RPMI7951 (cell line): ENCODE data around the gene CLEC16A. TPM values are rescaled to one million over a fixed set of nuclear protein-coding genes. Genes with fewer than 3 reads are reported as not detected.
"Not testable (repeated sequence)": the region's sequence is repeated elsewhere in the genome, so short reads cannot be mapped to it uniquely, and the experiment has no call there.

Experiments
- DNase-seq: peaks from one replicate; pipeline ENCODE4 v3.0.0-alpha.2; 2012; ENCODE audit warnings: low read depth
- total RNA-seq: library from RNA; depleted of rRNA; stranded (reverse); fragments of >200 nt; shearing (Covaris generic); gene quantifications from 2 replicates; pipeline ENCODE4 v1.2.3, GENCODE V29; 2014

CLEC16A gene
- total RNA-seq, 1 experiment from 2014 or later, result 8.8 TPM

DNA sequence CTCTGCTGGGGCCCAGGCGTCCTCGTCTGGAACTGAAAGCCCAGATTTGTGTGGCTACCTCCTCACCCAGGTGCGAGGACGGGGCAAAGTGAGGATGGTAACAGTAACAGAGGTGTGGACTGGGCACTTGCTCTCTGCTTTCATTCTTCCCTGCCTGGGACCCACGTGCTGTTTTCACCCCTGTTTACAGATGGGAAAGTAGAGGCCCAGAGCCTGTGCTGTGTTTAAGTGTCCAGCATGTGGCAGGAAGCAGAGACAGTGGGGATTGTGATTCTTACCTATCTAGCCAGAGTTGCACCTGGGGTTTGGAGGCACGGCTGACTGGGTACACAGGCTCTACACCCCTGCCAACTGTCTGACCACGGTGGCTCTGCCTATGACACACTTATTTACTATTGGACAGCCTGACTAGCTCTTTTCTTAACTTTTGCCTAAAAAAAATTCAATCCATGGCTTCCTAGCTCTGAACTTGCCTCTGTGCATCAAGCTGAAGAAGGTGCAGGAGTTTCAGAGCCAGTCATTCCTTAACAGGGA, 155.4 kb downstream of the CLEC16A start:
- no peak for DNase-seq

DNA sequence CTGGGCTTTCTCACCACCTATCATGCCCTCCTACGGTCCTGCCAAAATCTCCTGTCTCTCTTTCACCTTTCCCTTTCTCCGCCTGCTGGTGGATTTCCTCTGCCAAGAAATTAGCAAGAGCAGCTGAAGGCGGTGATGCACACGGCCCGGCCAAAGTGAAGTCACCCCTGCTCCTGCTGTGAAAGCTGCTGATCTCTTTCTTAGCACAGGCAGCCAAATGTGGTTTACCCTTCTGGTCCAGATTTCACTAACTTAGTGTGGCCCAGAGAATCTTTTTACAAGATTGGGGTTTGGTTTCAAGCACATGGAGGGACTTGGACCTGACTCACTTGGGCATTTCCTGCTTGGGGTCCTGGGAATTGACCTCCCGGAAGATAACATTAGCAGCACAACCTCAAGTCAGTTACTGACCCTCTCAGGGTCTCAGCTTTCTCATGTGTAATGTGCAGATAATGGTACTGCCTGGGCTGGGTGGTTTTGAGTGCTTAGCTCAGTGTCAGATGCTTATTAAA, 155.9 kb downstream of the CLEC16A start:
- peak; percentile 99 for DNase-seq

DNA sequence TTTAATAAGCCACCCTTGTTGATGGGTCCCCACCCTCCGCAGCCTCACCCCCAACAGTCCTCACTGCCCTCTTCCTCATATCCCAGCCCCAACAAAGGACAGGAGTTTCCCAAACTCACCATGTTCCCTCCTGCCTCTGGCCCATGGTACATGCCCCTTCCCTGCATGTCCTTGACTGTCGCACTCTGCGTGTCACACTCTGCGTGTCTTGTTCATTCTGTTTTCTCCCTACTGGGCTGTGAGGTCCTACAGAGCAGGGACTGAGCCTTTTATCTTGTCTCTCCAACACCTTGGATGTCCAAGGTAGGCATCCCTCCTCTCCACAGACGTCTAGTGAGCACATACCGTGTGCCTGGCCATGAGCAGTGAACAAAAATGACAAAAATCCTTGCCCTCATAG, 156.9 kb downstream of the CLEC16A start:
- DNase-seq, result no peak

DNA sequence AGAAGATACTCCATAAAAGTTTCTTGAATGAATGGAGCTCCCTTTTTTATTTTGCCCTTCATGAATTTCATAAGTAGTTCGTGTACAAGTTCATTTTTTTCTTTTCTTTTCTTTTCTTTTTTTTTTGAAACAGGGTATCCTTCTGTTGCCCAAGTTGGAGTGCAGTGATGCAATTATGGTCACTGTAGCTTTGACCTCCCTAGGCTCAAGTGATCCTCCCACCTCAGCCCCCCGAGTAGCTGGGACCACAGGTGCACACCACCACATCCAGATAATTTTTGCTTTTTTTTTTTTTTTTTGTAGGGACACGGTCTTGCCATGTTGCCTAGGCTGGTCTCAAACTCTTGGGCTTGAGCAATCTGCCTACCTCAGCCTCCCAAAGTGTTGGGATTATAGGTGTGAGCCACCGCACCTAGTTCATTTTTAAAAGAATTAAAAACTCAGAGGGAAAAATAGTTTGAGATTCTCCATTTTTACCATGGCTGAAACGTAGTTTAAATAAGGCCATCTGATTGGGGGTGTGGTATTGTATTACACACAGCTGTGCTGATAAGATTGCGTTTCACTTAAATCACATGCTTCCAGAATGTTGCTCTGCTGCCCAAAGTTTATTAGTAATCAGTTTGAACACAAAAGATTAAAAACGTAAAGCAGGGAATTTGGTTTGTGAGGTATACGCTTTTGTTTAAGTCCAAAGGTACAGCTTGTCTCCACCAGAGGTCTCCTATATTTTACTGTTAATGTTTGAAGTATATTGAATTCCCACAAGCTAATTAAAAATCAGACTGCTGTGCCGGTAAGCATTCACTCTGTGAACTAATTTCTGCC, 157.5 kb downstream of the CLEC16A start:
- no peak for DNase-seq

DNA sequence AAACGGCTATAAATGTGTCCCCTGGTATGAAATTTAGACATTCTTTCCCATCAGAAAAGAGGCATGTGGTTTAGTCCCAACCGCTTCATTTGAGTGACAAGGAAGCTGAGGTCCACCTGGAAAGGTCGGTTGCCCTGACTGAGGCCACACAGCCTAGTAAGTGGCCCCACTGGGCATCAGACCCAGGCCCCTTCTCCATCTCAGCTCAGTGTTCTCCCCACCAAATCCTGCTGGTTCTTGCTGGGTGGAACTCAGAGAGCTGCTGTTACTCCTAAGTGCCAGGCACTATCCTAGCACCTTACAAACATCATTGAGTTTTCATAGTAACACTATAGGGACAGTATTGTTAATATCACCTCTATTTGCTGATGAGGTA, 158.1 kb downstream of the CLEC16A start:
- DNase-seq, result no peak

DNA sequence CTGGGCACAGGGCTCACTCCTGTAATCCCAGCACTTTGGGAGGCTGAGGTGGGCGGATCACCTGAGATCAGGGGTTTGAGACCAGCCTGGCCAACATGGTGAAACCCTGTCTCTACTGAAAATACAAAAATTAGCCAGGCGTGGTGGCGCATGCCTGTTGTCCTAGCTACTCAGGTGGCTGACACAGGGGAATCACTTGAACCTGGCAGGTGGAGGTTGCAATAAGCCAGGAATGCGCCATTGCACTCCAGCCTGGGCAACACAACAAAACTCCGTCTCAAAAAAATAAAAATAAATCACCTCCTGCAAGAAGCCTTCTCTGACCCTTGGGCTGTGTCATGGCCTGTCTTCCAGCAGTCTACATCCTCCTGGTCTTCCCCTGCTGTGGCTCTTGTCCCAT, 158.9 kb downstream of the CLEC16A start:
- not testable (repeated sequence) for DNase-seq

DNA sequence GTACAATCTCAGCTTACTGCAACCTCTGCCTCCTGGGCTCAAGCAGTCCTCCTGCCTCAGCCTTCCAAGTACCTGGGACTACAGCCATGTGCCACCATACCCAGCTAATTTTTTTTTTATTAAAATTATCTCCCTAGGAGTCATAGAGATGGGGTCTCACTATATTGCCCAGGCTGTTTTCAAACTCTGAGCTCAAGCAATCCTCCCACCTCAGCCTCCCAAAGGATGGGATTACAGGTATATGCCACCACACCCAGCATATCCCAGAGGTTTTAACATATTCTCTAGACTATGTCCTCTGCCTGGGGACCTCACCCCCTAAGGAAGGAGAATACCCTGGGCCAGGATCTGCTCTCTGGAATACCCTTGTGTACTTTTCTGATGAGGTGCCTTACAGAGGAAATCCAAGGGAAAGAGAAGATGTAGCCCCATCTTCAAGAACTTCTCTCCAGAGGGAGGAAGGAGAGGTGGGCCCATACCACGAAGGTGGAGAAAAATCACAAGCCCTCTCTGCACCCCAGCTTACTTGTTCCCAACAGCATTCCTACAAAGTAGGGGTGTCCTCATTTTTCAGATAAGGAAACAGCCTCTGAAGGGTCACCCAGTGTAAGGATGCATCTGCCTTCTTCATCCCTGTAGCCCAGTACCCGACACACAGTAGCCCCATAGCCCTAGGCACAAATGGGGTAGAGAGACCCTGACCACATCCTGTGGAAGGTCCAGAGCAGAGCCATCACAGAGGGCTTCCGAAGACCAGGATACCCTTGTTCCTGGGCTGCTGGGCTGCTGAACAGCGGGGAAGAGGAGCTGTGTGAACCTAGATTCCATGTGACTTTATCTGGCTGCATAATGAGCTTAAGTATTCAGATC, 160.0 kb downstream of the CLEC16A start:
- DNase-seq, result no peak

DNA sequence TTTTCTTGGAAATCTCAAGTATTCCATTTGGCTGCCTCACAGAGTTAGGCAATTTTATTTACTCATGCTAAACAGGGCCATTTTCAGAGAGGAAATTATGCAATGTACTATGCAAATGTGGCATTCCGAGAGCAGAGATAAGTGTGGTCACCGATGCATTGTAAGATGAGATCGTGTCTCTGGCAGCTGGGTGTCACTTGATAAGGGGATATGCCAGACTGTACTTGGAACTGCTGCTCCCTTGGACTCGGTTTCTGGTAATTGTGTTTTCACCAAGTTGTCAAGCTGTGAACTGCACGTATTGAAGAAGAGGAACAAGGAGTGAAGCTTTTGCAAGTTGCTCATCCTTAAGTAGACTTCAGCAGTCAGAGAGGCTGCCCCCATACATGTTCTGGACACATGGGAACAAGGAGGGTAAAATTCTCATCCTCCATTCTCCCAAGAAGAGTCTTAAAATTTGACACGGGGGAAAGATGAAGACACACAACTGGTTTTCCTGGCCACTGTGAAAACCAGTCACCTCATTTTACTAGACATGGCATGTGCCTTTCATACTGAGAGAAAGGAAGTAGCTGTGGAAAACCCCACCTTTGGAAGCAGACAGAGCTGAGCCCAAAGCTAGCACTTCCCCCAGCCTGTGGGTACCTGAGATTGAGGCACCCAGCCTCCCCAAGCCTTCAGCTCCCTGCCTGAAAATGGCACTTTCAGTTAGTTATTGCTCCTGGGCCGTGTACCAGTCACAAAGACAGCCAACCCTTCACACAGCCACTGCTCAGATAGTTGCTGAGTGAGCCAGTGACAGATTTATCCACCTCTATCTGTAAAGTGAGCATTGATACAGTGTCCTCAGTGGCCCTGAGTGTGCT, 160.9 kb downstream of the CLEC16A start:
- peak; percentile 95 for DNase-seq

DNA sequence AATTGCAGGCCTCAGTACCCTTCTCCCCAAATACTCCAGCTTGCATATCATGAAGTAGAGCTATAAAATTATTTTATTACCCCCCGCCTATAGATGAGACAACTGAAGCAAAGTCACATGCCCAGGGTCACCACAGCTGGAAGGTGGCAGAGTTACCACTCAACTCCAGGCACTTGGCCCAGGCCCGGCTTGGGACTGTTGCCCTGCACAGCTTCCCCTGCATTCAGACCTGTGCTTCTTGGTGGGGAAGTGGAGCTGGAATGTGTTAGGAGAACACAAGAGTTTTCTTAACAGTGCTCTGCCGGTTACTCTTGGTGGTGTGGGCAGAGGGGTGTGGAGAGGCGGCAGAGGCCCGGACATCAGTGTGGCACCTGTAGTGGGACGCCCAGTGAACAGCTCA, 162.4 kb downstream of the CLEC16A start:
- DNase-seq, result no peak

DNA sequence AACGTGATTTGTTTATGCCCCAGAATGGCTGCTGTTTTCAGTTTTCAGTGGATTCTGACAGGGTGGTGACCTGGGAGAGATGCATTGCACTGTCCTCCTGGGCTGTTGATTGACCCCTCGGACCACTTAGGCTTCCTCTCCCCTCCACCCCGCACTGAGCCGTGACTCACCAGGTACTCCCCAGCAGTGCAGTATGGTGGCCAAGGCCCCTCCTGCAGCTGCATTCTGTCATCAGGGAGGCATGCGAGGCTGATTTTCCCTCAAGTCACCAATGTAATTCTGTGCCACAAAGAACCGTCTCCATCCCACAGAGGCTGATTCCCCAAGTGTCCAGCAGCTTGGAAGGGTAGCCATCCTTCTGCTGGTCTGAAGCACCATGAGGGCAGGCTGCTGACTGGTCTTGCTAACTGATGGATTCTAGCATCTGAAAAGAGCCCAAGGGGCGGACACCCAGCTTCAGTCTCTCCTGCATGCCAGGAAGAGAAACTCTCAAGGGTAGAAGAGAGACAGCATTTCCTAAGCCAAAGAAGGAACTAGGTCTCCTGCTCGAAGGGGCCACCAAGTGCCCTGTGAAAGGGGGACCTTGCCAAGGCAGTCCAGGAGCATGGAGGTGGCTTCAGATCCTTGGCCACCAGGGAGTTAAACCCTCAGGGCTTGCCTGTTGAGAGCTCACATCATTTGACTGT, 163.6 kb downstream of the CLEC16A start:
- peak; percentile 83 for DNase-seq

DNA sequence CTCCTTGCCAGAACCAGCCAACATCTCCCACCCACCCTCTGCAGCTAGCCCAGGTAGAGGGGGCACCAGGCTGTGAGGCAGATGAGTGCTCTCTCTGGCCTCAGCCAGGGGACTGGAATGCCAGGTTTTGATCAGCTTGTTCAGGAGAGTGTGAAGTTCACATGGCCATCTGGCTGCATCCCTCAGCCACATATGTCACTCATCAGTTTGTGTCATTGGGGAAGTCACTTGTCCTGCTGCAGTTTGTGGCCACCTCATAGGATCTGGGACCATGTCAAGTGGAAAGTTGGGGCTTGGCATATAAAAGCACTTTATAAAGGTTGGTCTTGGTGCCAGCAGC, 164.1 kb downstream of the CLEC16A start:
- no peak for DNase-seq

DNA sequence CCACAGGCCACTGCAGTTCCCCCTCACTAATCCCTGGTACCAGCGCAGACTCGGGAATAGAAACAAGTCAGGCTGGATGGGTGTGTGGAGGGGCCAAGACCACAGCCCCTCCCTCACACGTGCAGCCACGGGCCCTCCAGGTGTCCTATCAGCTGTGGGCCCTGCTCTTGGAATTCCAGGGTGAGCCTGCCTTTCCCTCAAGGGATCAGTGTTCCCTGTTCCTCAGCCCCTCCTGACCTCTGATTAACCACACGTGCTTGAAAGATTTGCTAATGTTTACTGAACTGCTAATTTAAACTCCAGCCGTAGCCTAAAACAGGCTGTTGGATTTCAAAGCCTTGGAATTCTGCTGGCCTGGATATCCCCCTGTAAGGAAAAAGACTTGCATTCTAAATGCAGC, 165.2 kb downstream of the CLEC16A start:
- DNase-seq, result peak; percentile 69

DNA sequence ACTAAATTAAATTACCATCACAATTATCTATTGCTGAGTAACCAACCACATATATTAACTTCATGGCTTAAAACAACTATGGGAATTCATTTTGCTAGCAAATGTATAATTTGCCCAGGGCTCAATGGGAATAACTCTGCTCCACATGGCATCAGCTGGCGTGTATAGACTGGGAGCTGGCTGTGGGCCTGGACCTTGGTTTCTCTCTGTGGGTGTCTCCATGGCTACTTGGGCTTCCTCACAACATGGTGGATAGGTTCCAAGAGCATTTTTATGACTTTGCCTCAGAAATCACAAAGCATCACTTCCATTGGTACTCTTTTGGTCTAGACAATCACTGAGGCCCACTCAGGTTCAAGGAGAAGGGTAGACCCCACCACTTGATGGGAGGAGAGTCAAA, 166.8 kb downstream of the CLEC16A start:
- no peak for DNase-seq

DNA sequence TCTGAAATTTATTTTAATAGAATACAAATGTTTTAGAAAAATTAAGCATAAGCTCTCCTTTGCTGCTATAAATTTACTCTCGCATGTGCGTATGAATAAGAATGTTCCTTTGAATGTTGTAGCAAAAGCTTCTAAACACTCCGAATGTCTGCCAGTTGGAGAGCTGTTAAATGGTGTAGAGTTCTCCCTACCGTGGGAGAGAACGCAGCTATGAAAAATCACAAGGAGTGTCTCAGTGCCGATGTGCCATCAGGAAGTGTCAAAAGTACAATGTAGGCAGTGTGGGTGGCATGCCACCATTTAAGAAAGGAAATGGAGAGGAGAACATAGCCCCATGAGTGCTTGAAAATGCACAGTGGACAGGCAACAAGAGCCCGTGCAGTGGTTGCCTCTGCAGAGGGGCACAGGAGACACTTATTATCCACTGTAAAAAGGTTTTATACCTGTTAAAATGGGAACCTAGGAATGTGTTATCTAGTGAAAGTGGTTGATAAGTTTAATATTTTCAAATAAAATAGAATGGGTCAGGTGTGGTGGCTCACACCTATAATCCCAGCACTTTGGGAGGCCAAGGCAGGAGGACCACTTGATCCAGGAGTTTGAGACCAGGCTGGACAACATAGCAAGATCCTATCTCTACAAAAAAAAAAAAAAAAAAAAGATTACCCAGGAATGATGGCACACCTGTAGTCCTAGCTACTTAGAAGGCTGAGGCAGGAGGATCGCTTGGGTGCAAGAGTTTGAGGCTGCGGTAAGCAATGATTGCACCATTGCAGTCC, 167.7 kb downstream of the CLEC16A start:
- DNase-seq, result no peak

DNA sequence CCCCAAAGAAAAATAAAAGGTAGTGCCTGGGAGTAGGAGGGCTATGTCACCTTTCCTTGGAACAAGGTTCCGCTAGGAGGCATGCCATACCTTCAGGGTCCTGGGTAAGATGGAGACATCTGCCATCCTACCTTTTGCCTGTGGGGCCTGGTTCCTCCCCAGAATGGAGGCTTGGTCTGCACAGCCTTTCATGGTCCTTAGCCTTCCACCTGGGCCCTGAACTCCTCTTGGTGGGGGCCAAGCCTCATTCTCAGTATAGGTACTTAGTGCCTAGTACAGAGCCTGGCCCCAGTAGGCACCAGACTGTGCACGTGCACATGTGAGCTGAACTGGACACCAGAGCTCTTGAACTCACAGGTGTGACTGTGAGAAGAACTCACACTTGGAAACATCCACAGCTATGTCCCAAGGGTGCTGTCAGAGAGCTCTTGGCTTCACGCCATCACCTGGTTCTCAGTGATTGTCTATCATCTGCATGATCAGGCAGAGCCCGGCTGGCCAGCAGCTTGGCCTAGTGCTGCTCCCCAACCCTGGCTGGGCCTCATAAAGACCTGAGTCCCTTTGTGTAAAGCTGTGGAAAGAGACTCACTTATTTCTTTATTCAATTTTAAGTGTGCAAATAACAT, 168.5 kb downstream of the CLEC16A start:
- no peak for DNase-seq

DNA sequence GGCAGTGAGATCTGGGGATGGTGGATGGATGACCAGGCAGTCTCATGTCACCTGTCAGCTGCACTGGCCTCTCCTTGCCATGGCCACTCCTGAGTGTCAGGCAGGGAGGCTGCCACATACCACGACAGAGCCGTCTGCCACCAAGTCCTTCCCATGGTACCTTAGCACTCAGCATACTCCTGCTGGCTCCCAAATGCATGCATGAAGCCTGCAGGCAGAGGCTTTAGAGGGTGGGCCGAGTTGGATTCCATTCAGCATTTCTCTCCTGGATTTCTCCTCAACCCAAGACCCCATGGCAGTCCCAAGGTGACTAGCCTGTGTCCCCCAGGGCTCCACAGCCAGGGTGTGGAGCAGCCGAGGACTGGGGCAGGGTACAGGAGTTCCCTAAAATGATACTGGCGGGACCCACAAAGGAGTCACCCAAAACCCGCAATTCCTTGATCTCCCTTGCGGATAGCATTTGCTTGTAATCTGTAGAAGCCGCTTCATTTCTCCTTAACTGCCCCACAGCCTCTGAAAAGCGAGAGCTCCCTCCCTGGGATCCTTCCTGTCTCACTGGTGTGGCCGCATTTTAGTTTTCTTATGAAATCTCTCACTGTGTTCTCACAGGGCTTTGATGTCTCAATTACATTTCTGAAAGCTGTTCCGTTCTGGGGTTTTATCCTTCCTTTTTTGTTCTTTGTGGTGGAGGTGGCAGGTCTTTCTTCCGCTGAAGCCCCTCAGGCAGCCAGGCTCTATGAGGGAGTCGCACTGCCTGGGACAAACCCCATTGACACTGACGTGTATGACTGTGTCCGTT, 170.2 kb downstream of the CLEC16A start:
- no peak for DNase-seq

DNA sequence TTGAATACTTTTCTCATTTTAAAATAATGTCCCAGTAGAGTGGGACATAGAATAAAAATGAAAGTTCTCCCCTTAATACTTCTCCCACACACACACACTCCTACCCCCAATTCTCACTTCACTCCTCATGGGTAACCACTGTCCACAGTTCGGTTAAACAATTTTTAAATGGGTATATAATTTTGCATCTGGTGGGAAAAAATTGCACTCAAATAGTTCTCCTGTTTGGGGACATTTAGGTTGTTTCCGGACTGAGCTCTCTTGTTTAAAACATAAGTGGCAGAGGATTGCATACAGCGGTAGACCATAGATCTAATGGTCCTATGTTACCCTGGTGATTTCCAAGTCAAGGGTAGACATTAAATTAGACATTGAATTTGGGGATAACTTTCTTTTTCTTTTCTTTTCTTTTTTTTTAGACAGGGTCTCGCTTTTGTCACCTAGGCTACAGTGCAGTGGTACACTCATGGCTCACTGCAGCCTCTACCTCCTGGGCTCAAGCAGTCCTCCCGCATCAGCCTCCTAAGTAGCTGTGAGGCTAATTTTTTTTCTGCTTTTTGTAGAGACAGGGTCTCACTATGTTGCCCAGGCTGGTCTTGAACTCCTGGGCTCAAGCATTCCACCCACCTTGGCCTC, 173.3 kb downstream of the CLEC16A start:
- no peak for DNase-seq

DNA sequence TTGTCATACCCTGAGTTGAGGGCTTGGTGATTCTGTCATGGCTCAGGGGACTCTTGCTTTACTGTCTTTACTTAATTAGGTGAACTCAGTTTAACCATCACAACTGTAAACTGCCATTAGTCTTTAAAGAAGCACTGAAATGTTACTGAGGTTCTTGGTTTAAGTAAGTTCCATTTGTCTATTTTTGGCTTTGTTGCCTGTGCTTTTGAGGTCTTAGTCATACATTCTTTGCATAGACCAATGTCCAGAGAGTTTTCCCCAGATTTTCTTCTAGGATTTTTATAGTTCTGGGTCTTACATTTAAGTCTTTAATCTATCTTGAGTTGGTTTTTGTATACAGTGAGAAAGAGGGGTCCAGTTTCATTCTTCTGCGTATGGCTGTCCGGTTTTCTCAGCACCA, 174.1 kb downstream of the CLEC16A start:
- DNase-seq, result peak; percentile 54
